Stimulated activated effector memory CD8-positive, alpha-beta T cell treated with anti-CD3 and anti-CD28 coated beads, Interleukin-12 subunit alpha, Interleukin-12 subunit beta, amount 100 ng/mL, for 72 hours (primary cell): ENCODE measurements around the gene RACGAP1.
A peak's percentile ranks its signal among the peaks of the same experiment; 100 is the strongest.

Source experiments
- ATAC-seq: fragments of 150-1000 bp; cut with Tn5 transposase; 2 replicates; pipeline ENCODE4 v1.10.0; 2021
- DNase-seq, 2 donors: peaks; one replicate each; pipeline ENCODE4 v3.0.0; 2021 to 2022; ENCODE audit warnings: low spot score in 2 of 2
- H3K27ac Mint-ChIP-seq: one replicate; pipeline ENCODE4 v1.8.0; 2022; ENCODE audit warnings: mild to moderate bottlenecking, mixed read lengths
- H3K36me3 Mint-ChIP-seq: one replicate; pipeline ENCODE4 v1.8.0; 2022; ENCODE audit warnings: mild to moderate bottlenecking, mixed read lengths
- H3K4me1 Mint-ChIP-seq: one replicate; pipeline ENCODE4 v1.8.0; 2022; ENCODE audit warnings: mixed read lengths
- H3K4me3 Mint-ChIP-seq: one replicate; pipeline ENCODE4 v1.8.0; 2022; ENCODE audit warnings: mild to moderate bottlenecking, mixed read lengths
- H3K9me3 Mint-ChIP-seq: one replicate; pipeline ENCODE4 v1.8.0; 2022; ENCODE audit warnings: mixed read lengths

The RACGAP1 gene

GRCh38 chr12:49974677-49975317, 50.5 kb downstream of the RACGAP1 start:
- DNase-seq, result no peak
- no peak for ATAC-seq
- Mint-ChIP-seq H3K4me3 (no peak overlapping the region), H3K36me3 (no peaks in the 10 kb centered on the region), H3K27ac (no peak overlapping the region), H3K9me3 (no peaks in the 10 kb centered on the region), H3K4me1 (no peaks in the 10 kb centered on the region)

- no peak overlapping the region for H3K27ac Mint-ChIP-seq
- DNase-seq, result no peak
- no peaks in the 10 kb centered on the region for H3K36me3 Mint-ChIP-seq
- H3K4me3 Mint-ChIP-seq, result no peak overlapping the region
- no peaks in the 10 kb centered on the region for H3K4me1 Mint-ChIP-seq
- H3K9me3 Mint-ChIP-seq, result no peaks in the 10 kb centered on the region
- ATAC-seq, result no peak
Observed at GRCh38 chr12:49974231-49974675, 51.0 kb downstream of the RACGAP1 start.

GRCh38 chr12:49973361-49973830, 51.9 kb downstream of the RACGAP1 start:
- DNase-seq (no peak), ATAC-seq (no peak)
- Mint-ChIP-seq H3K27ac (no peak overlapping the region), H3K4me3 (no peak overlapping the region), H3K9me3 (no peaks in the 10 kb centered on the region), H3K4me1 (no peaks in the 10 kb centered on the region), H3K36me3 (no peaks in the 10 kb centered on the region)

- no peak within 1 kb of the TSS for H3K27ac Mint-ChIP-seq
- no peak within 1 kb of the TSS for H3K4me3 Mint-ChIP-seq
- ATAC-seq (no peak), DNase-seq (no peak)
- H3K36me3 Mint-ChIP-seq, result no peaks in the 10 kb centered on the region
- H3K4me1 Mint-ChIP-seq, result peaks cover under 1% of the 10 kb centered on the region
- no peaks in the 10 kb centered on the region for H3K9me3 Mint-ChIP-seq
Observed at GRCh38 chr12:49972641-49973360, 52.5 kb downstream of the RACGAP1 start, which contains the start of gene AQP6. Gene AQP6 (plus strand): TSS chr12:49972947. CDS start chr12:49973174, 227 bp downstream.

- DNase-seq (no peak), ATAC-seq (no peak)
- no peak overlapping the region for H3K27ac Mint-ChIP-seq
- H3K4me3 Mint-ChIP-seq, result no peak overlapping the region
- H3K36me3 Mint-ChIP-seq, result no peaks in the 10 kb centered on the region
- no peaks in the 10 kb centered on the region for H3K9me3 Mint-ChIP-seq
- H3K4me1 Mint-ChIP-seq, result peaks cover 7% of the 10 kb centered on the region
Observed at GRCh38 chr12:49972129-49972528, 53.2 kb downstream of the RACGAP1 start.

- no peak overlapping the region for H3K27ac Mint-ChIP-seq
- no peaks in the 10 kb centered on the region for H3K9me3 Mint-ChIP-seq
- ATAC-seq, result no peak
- no peak overlapping the region for H3K4me3 Mint-ChIP-seq
- H3K4me1 Mint-ChIP-seq, result peaks cover 11% of the 10 kb centered on the region
- DNase-seq, result no peak
- no peaks in the 10 kb centered on the region for H3K36me3 Mint-ChIP-seq
Observed at GRCh38 chr12:49971141-49971540, 54.2 kb downstream of the RACGAP1 start.

GRCh38 chr12:49970658-49971057, 54.6 kb downstream of the RACGAP1 start:
- no peak for ATAC-seq
- Mint-ChIP-seq H3K36me3 (no peaks in the 10 kb centered on the region), H3K4me3 (no peak overlapping the region), H3K9me3 (no peaks in the 10 kb centered on the region), H3K27ac (no peak overlapping the region), H3K4me1 (peaks cover 11% of the 10 kb centered on the region)
- no peak for DNase-seq

- ATAC-seq, result no peak
Observed at GRCh38 chr12:49969651-49970429, 55.5 kb downstream of the RACGAP1 start.

GRCh38 chr12:49969027-49969426, 56.3 kb downstream of the RACGAP1 start:
- ATAC-seq, result no peak
- Mint-ChIP-seq H3K27ac (no peak overlapping the region), H3K4me3 (no peak overlapping the region)

More at GRCh38 chr12:49969651-49970429, 55.5 kb downstream of the RACGAP1 start:
- peaks cover 11% of the 10 kb centered on the region for H3K4me1 Mint-ChIP-seq
- no peak for DNase-seq
- H3K9me3 Mint-ChIP-seq, result no peaks in the 10 kb centered on the region
- H3K27ac Mint-ChIP-seq, result no peak overlapping the region
- H3K36me3 Mint-ChIP-seq, result no peaks in the 10 kb centered on the region
- H3K4me3 Mint-ChIP-seq, result no peak overlapping the region

GRCh38 chr12:49968471-49968870, 56.8 kb downstream of the RACGAP1 start:
- H3K4me3 Mint-ChIP-seq, result no peak overlapping the region
- no peaks in the 10 kb centered on the region for H3K9me3 Mint-ChIP-seq
- no peak for DNase-seq
- H3K4me1 Mint-ChIP-seq, result peaks cover 11% of the 10 kb centered on the region
- no peak overlapping the region for H3K27ac Mint-ChIP-seq
- no peaks in the 10 kb centered on the region for H3K36me3 Mint-ChIP-seq
- ATAC-seq, result no peak

More at GRCh38 chr12:49969027-49969426, 56.3 kb downstream of the RACGAP1 start:
- Mint-ChIP-seq H3K9me3 (no peaks in the 10 kb centered on the region), H3K36me3 (no peaks in the 10 kb centered on the region), H3K4me1 (peaks cover 11% of the 10 kb centered on the region)
- DNase-seq, result no peak

- no peak overlapping the region for H3K27ac Mint-ChIP-seq
- H3K4me1 Mint-ChIP-seq, result peaks cover 11% of the 10 kb centered on the region
- no peaks in the 10 kb centered on the region for H3K36me3 Mint-ChIP-seq
- ATAC-seq (peak; percentile 4), DNase-seq (no peak)
- H3K9me3 Mint-ChIP-seq, result no peaks in the 10 kb centered on the region
- peak overlapping the region; percentile 72 for H3K4me3 Mint-ChIP-seq
Observed at GRCh38 chr12:49967777-49968250, 57.5 kb downstream of the RACGAP1 start.

GRCh38 chr12:49967042-49967776, 58.1 kb downstream of the RACGAP1 start:
- ATAC-seq, result peak; percentile 86
- peaks cover 11% of the 10 kb centered on the region for H3K4me1 Mint-ChIP-seq
- no peaks in the 10 kb centered on the region for H3K9me3 Mint-ChIP-seq
- no peak overlapping the region for H3K27ac Mint-ChIP-seq
- peak; percentile 97 to 98 for DNase-seq
- peak overlapping the region; percentile 72 for H3K4me3 Mint-ChIP-seq
- no peaks in the 10 kb centered on the region for H3K36me3 Mint-ChIP-seq

- Mint-ChIP-seq H3K27ac (no peak overlapping the region), H3K4me1 (peaks cover 11% of the 10 kb centered on the region), H3K36me3 (no peaks in the 10 kb centered on the region), H3K4me3 (peak overlapping the region; percentile 72), H3K9me3 (no peaks in the 10 kb centered on the region)
- ATAC-seq (no peak), DNase-seq (no peak)
Observed at GRCh38 chr12:49966511-49967041, 58.7 kb downstream of the RACGAP1 start.

GRCh38 chr12:49965836-49966235, 59.5 kb downstream of the RACGAP1 start:
- H3K36me3 Mint-ChIP-seq, result no peaks in the 10 kb centered on the region
- H3K4me1 Mint-ChIP-seq, result peaks cover 13% of the 10 kb centered on the region
- H3K4me3 Mint-ChIP-seq, result no peak overlapping the region
- DNase-seq (no peak), ATAC-seq (no peak)
- H3K27ac Mint-ChIP-seq, result no peak overlapping the region
- H3K9me3 Mint-ChIP-seq, result no peaks in the 10 kb centered on the region
